Astrocyte (in vitro differentiated cells and primary cell): ENCODE data around the gene IL17RD. TPM values are rescaled to one million over a fixed set of nuclear protein-coding genes. Genes with fewer than 3 reads are reported as not detected.

Experiments used
- DNase-seq: peaks from one replicate; pipeline ENCODE4 v3.0.0-alpha.2; 2010; ENCODE audit warnings: low read depth
- FAIRE-seq: peaks from 2 replicates; lab custom pipeline; 2011; peaks lifted over from hg19 to GRCh38; lab: Jason Lieb, UNC
- H2AFZ ChIP-seq: 2 replicates; pipeline ENCODE4 v1.6.0; 2012; ENCODE audit warnings: low read depth, low read length, inconsistent platforms
- H3K27ac ChIP-seq: 2 replicates; pipeline ENCODE4 v1.5.1; 2011; ENCODE audit warnings: low read depth, low read length, inconsistent platforms
- H3K27me3 ChIP-seq: 2 replicates; pipeline ENCODE4 v1.6.0; 2011; ENCODE audit warnings: low read length, inconsistent platforms; ENCODE audit not compliant: insufficient read depth
- H3K36me3 ChIP-seq: 2 replicates; pipeline ENCODE4 v1.5.1; 2011; ENCODE audit warnings: low read length, inconsistent platforms; ENCODE audit not compliant: insufficient read depth
- H3K4me1 ChIP-seq: 2 replicates; pipeline ENCODE4 v1.5.1; 2011; ENCODE audit warnings: low read length, inconsistent platforms; ENCODE audit not compliant: insufficient read depth
- H3K4me2 ChIP-seq: 2 replicates; pipeline ENCODE4 v1.6.0; 2012; ENCODE audit warnings: low read length, inconsistent platforms
- H3K4me3 ChIP-seq: 2 replicates; pipeline ENCODE4 v1.5.1; 2011; ENCODE audit warnings: low read depth, mild to moderate bottlenecking, low read length, inconsistent platforms; ENCODE audit not compliant: insufficient read depth
- H3K79me2 ChIP-seq: 2 replicates; pipeline ENCODE4 v1.6.0; 2012; ENCODE audit warnings: mild to moderate bottlenecking, low read length, inconsistent platforms; ENCODE audit not compliant: insufficient read depth
- H3K9ac ChIP-seq: 2 replicates; pipeline ENCODE4 v1.6.0; 2012; ENCODE audit warnings: mild to moderate bottlenecking, low read length, inconsistent platforms
- H3K9me3 ChIP-seq: 2 replicates; pipeline ENCODE4 v1.5.1; 2012; ENCODE audit warnings: low read depth, mild to moderate bottlenecking, low read length, inconsistent platforms; ENCODE audit not compliant: insufficient read depth
- H4K20me1 ChIP-seq: 2 replicates; pipeline ENCODE4 v1.6.0; 2012; ENCODE audit warnings: low read length, inconsistent platforms; ENCODE audit not compliant: insufficient read depth
- H3K27ac Mint-ChIP-seq: one replicate; pipeline ENCODE4 v1.8.0; 2021; ENCODE audit warnings: mild to moderate bottlenecking, mixed read lengths; ENCODE audit not compliant: unreplicated experiment
- H3K27me3 Mint-ChIP-seq: one replicate; pipeline ENCODE4 v1.8.0; 2021; ENCODE audit warnings: low read depth, mixed read lengths; ENCODE audit not compliant: unreplicated experiment
- H3K36me3 Mint-ChIP-seq: one replicate; pipeline ENCODE4 v1.8.0; 2021; ENCODE audit warnings: low read depth, mixed read lengths; ENCODE audit not compliant: unreplicated experiment
- H3K4me1 Mint-ChIP-seq: one replicate; pipeline ENCODE4 v1.8.0; 2021; ENCODE audit warnings: low read depth, mixed read lengths; ENCODE audit not compliant: unreplicated experiment
- H3K4me3 Mint-ChIP-seq: one replicate; pipeline ENCODE4 v1.8.0; 2021; ENCODE audit warnings: mild to moderate bottlenecking, moderate library complexity, mixed read lengths; ENCODE audit not compliant: unreplicated experiment
- H3K9me3 Mint-ChIP-seq: one replicate; pipeline ENCODE4 v1.8.0; 2021; ENCODE audit warnings: mild to moderate bottlenecking, mixed read lengths; ENCODE audit not compliant: unreplicated experiment
- CTCF ChIP-seq: IDR thresholded peaks from 2 replicates; pipeline ENCODE4 v1.5.1; 2011; ENCODE audit warnings: low read depth, mild to moderate bottlenecking, inconsistent platforms, low read length, moderate library complexity; ENCODE audit not compliant: insufficient read depth
- EZH2 ChIP-seq: IDR thresholded peaks from 2 replicates; pipeline ENCODE4 v1.6.1; 2012; ENCODE audit warnings: mild to moderate bottlenecking, low read length, inconsistent platforms; ENCODE audit not compliant: insufficient read depth
- total RNA-seq: library from RNA; stranded (reverse); gene quantifications from 2 replicates; pipeline ENCODE4 v1.2.1, GENCODE V29; 2021

Gene IL17RD
- total RNA-seq, 1 donor from 2014 or later: 13.0 TPM

- no peak for TF ChIP-seq CTCF
- no peak for TF ChIP-seq EZH2
- no peak overlapping the region for H3K27ac ChIP-seq
- DNase-seq (no peak), FAIRE-seq (no peak)
- Mint-ChIP-seq H3K27me3 (peaks cover 16% of the 10 kb centered on the region), H3K4me1 (peaks cover 21% of the 10 kb centered on the region), H3K4me3 (no peak overlapping the region), H3K27ac (no peak overlapping the region), H3K9me3 (no peaks in the 10 kb centered on the region), H3K36me3 (no peaks in the 10 kb centered on the region)
- H3K36me3 ChIP-seq: no peaks in the 10 kb centered on the region
- H4K20me1 ChIP-seq: peaks cover 23% of the 10 kb centered on the region
- H3K4me1 ChIP-seq: peaks cover 32% of the 10 kb centered on the region
- H3K79me2 ChIP-seq: peaks cover 33% of the 10 kb centered on the region
- H3K9ac ChIP-seq: no peak overlapping the region
- H3K4me2 ChIP-seq: peak overlapping the region; percentile 32
- no peak overlapping the region for H3K4me3 ChIP-seq
- no peak overlapping the region for H2AFZ ChIP-seq
- peaks cover 3% of the 10 kb centered on the region for H3K27me3 ChIP-seq
- no peaks in the 10 kb centered on the region for H3K9me3 ChIP-seq
Observed at GRCh38 chr3:57161915-57162314, 3.2 kb downstream of the IL17RD start.

- no peaks in the 10 kb centered on the region for H3K9me3 Mint-ChIP-seq
- Histone ChIP-seq H3K27ac (no peak overlapping the region), H3K9me3 (no peaks in the 10 kb centered on the region), H3K9ac (no peak overlapping the region), H3K36me3 (no peaks in the 10 kb centered on the region), H3K4me2 (peak overlapping the region; percentile 32), H3K4me1 (peaks cover 32% of the 10 kb centered on the region), H4K20me1 (peaks cover 23% of the 10 kb centered on the region), H2AFZ (no peak overlapping the region), H3K4me3 (no peak overlapping the region), H3K79me2 (peaks cover 42% of the 10 kb centered on the region), H3K27me3 (no peaks in the 10 kb centered on the region)
- FAIRE-seq (no peak), DNase-seq (peak; percentile 44)
- H3K4me3 Mint-ChIP-seq: no peak overlapping the region
- H3K36me3 Mint-ChIP-seq: no peaks in the 10 kb centered on the region
- peaks cover 21% of the 10 kb centered on the region for H3K4me1 Mint-ChIP-seq
- peaks cover 13% of the 10 kb centered on the region for H3K27me3 Mint-ChIP-seq
- TF ChIP-seq EZH2: no peak
- H3K27ac Mint-ChIP-seq: no peak overlapping the region
Observed at GRCh38 chr3:57160765-57161538, 4.2 kb downstream of the IL17RD start.

GRCh38 chr3:57160076-57160764 is 4.9 kb downstream of the IL17RD start:
- FAIRE-seq (no peak), DNase-seq (no peak)
- TF ChIP-seq EZH2: no peak
- TF ChIP-seq CTCF: no peak
- H3K4me1 ChIP-seq: peaks cover 32% of the 10 kb centered on the region
- Mint-ChIP-seq H3K27me3 (peaks cover 13% of the 10 kb centered on the region), H3K36me3 (no peaks in the 10 kb centered on the region), H3K4me1 (peaks cover 19% of the 10 kb centered on the region), H3K4me3 (peak overlapping the region; percentile 37), H3K27ac (no peak overlapping the region), H3K9me3 (no peaks in the 10 kb centered on the region)
- H3K27ac ChIP-seq: no peak overlapping the region
- no peaks in the 10 kb centered on the region for H3K36me3 ChIP-seq
- no peak overlapping the region for H3K9ac ChIP-seq
- H3K27me3 ChIP-seq: no peaks in the 10 kb centered on the region
- no peaks in the 10 kb centered on the region for H3K9me3 ChIP-seq
- H3K4me3 ChIP-seq: no peak overlapping the region
- peak overlapping the region; percentile 32 for H3K4me2 ChIP-seq
- peaks cover 48% of the 10 kb centered on the region for H3K79me2 ChIP-seq
- no peak overlapping the region for H2AFZ ChIP-seq
- H4K20me1 ChIP-seq: peaks cover 23% of the 10 kb centered on the region
